Activated T-helper 17 cell treated with anti-CD3 and anti-CD28 coated beads, Interleukin-2, amount 50 U/mL, for 72 hours (primary cell): ENCODE results near the gene CNMD. TPM values are rescaled to one million over a fixed set of nuclear protein-coding genes. Genes with fewer than 3 reads are reported as not detected.
A peak's percentile ranks its signal among the peaks of the same experiment; 100 is the strongest.
"Not testable (repeated sequence)": the region's sequence is repeated elsewhere in the genome, so short reads cannot be mapped to it uniquely, and the experiment has no call there.

Source experiments
- ATAC-seq: fragments of 150-1000 bp; cut with Tn5 transposase; replicated peaks from 2 replicates; pipeline ENCODE4 v1.10.0; 2021; ENCODE audit warnings: mild to moderate bottlenecking, moderate library complexity
- H3K27ac Mint-ChIP-seq: one replicate; pipeline ENCODE4 v1.8.0; 2022; ENCODE audit warnings: mixed read lengths
- H3K27me3 Mint-ChIP-seq: one replicate; pipeline ENCODE4 v1.8.0; 2022; ENCODE audit warnings: mixed read lengths
- H3K36me3 Mint-ChIP-seq: one replicate; pipeline ENCODE4 v1.8.0; 2022; ENCODE audit warnings: low read depth, mild to moderate bottlenecking, mixed read lengths
- H3K4me1 Mint-ChIP-seq: one replicate; pipeline ENCODE4 v1.8.0; 2022; ENCODE audit warnings: mixed read lengths
- H3K4me3 Mint-ChIP-seq: one replicate; pipeline ENCODE4 v1.8.0; 2022; ENCODE audit warnings: mild to moderate bottlenecking, mixed read lengths
- H3K9me3 Mint-ChIP-seq: one replicate; pipeline ENCODE4 v1.8.0; 2022; ENCODE audit warnings: mixed read lengths
- total RNA-seq, 2 donors: library from RNA; stranded (reverse); gene quantifications; one replicate each; pipeline ENCODE4 v1.2.3, GENCODE V29; 2022

Gene CNMD
- total RNA-seq, 2 donors from 2014 or later, result not detected

GRCh38 chr13:52726258-52726657, 13.4 kb downstream of the CNMD start:
- Mint-ChIP-seq H3K27ac (no peak overlapping the region), H3K4me1 (no peaks in the 10 kb centered on the region), H3K36me3 (no peaks in the 10 kb centered on the region), H3K27me3 (peaks cover 18% of the 10 kb centered on the region), H3K9me3 (no peaks in the 10 kb centered on the region), H3K4me3 (no peak overlapping the region)
- ATAC-seq, result no peak

GRCh38 chr13:52725302-52725701, 14.3 kb downstream of the CNMD start:
- Mint-ChIP-seq H3K4me1 (no peaks in the 10 kb centered on the region), H3K27me3 (peaks cover 11% of the 10 kb centered on the region), H3K9me3 (no peaks in the 10 kb centered on the region), H3K27ac (no peak overlapping the region), H3K4me3 (no peak overlapping the region), H3K36me3 (no peaks in the 10 kb centered on the region)
- ATAC-seq, result no peak

- Mint-ChIP-seq H3K27ac (no peak overlapping the region), H3K4me3 (no peak overlapping the region), H3K27me3 (peaks cover 21% of the 10 kb centered on the region), H3K9me3 (peaks cover 3% of the 10 kb centered on the region), H3K36me3 (no peaks in the 10 kb centered on the region), H3K4me1 (no peaks in the 10 kb centered on the region)
- ATAC-seq, result no peak
Observed at GRCh38 chr13:52723181-52723580, 16.4 kb downstream of the CNMD start.

GRCh38 chr13:52721356-52721755, 18.3 kb downstream of the CNMD start:
- not testable (repeated sequence) for ATAC-seq, H3K27ac Mint-ChIP-seq

GRCh38 chr13:52720904-52721303, 18.7 kb downstream of the CNMD start:
- not testable (repeated sequence) for H3K27ac Mint-ChIP-seq, H3K36me3 Mint-ChIP-seq, ATAC-seq, H3K4me3 Mint-ChIP-seq, H3K9me3 Mint-ChIP-seq, H3K4me1 Mint-ChIP-seq
- H3K27me3 Mint-ChIP-seq, result peaks cover 29% of the 10 kb centered on the region

More at GRCh38 chr13:52721356-52721755, 18.3 kb downstream of the CNMD start:
- H3K36me3 Mint-ChIP-seq, H3K4me1 Mint-ChIP-seq, H3K9me3 Mint-ChIP-seq, H3K4me3 Mint-ChIP-seq: not testable (repeated sequence)
- peaks cover 29% of the 10 kb centered on the region for H3K27me3 Mint-ChIP-seq

- Mint-ChIP-seq H3K4me3 (no peak overlapping the region), H3K9me3 (peaks cover 6% of the 10 kb centered on the region), H3K27ac (no peak overlapping the region), H3K36me3 (no peaks in the 10 kb centered on the region), H3K4me1 (no peaks in the 10 kb centered on the region), H3K27me3 (peaks cover 17% of the 10 kb centered on the region)
- ATAC-seq, result no peak
Observed at GRCh38 chr13:52713894-52714293, 25.7 kb downstream of the CNMD start.

- H3K4me3 Mint-ChIP-seq, result no peak overlapping the region
- no peaks in the 10 kb centered on the region for H3K36me3 Mint-ChIP-seq
- ATAC-seq, result no peak
- H3K9me3 Mint-ChIP-seq, result no peaks in the 10 kb centered on the region
- no peaks in the 10 kb centered on the region for H3K4me1 Mint-ChIP-seq
- H3K27ac Mint-ChIP-seq, result no peak overlapping the region
- peaks cover 6% of the 10 kb centered on the region for H3K27me3 Mint-ChIP-seq
Observed at GRCh38 chr13:52712385-52712784, 27.2 kb downstream of the CNMD start.

GRCh38 chr13:52711286-52711685, 28.3 kb downstream of the CNMD start:
- no peaks in the 10 kb centered on the region for H3K27me3 Mint-ChIP-seq
- H3K36me3 Mint-ChIP-seq, result no peaks in the 10 kb centered on the region
- H3K9me3 Mint-ChIP-seq, result no peaks in the 10 kb centered on the region
- H3K4me1 Mint-ChIP-seq, result no peaks in the 10 kb centered on the region
- H3K4me3 Mint-ChIP-seq, result no peak overlapping the region
- ATAC-seq, result no peak
- no peak overlapping the region for H3K27ac Mint-ChIP-seq

- not testable (repeated sequence) for ATAC-seq, H3K27ac Mint-ChIP-seq, H3K4me1 Mint-ChIP-seq, H3K36me3 Mint-ChIP-seq, H3K4me3 Mint-ChIP-seq, H3K27me3 Mint-ChIP-seq, H3K9me3 Mint-ChIP-seq
Observed at GRCh38 chr13:52708266-52708665, 31.4 kb downstream of the CNMD start.

- Mint-ChIP-seq H3K9me3 (no peaks in the 10 kb centered on the region), H3K27ac (no peak overlapping the region), H3K4me3 (no peak overlapping the region), H3K27me3 (no peaks in the 10 kb centered on the region), H3K4me1 (no peaks in the 10 kb centered on the region), H3K36me3 (no peaks in the 10 kb centered on the region)
- no peak for ATAC-seq
Observed at GRCh38 chr13:52707375-52707774, 32.2 kb downstream of the CNMD start.

- H3K4me3 Mint-ChIP-seq, result no peak overlapping the region
- no peaks in the 10 kb centered on the region for H3K9me3 Mint-ChIP-seq
- ATAC-seq, result no peak
- no peaks in the 10 kb centered on the region for H3K36me3 Mint-ChIP-seq
- no peaks in the 10 kb centered on the region for H3K27me3 Mint-ChIP-seq
- H3K4me1 Mint-ChIP-seq, result no peaks in the 10 kb centered on the region
- no peak overlapping the region for H3K27ac Mint-ChIP-seq
Observed at GRCh38 chr13:52706081-52706480, 33.5 kb downstream of the CNMD start.

- ATAC-seq, result no peak
- Mint-ChIP-seq H3K4me1 (no peaks in the 10 kb centered on the region), H3K27me3 (no peaks in the 10 kb centered on the region), H3K27ac (no peak overlapping the region), H3K36me3 (peaks cover 14% of the 10 kb centered on the region), H3K9me3 (no peaks in the 10 kb centered on the region), H3K4me3 (no peak overlapping the region)
Observed at GRCh38 chr13:52703482-52703881, 36.1 kb downstream of the CNMD start.

GRCh38 chr13:52701728-52702465, 37.7 kb downstream of the CNMD start:
- no peak for ATAC-seq
- no peaks in the 10 kb centered on the region for H3K9me3 Mint-ChIP-seq
- no peak overlapping the region for H3K27ac Mint-ChIP-seq
- no peak overlapping the region for H3K4me3 Mint-ChIP-seq
- H3K27me3 Mint-ChIP-seq, result no peaks in the 10 kb centered on the region
- no peaks in the 10 kb centered on the region for H3K4me1 Mint-ChIP-seq
- H3K36me3 Mint-ChIP-seq, result peaks cover 24% of the 10 kb centered on the region

- Mint-ChIP-seq H3K9me3 (no peaks in the 10 kb centered on the region), H3K36me3 (peaks cover 45% of the 10 kb centered on the region), H3K4me1 (peaks cover 10% of the 10 kb centered on the region), H3K4me3 (no peak overlapping the region), H3K27me3 (no peaks in the 10 kb centered on the region), H3K27ac (peak overlapping the region; percentile 68)
- no peak for ATAC-seq
Observed at GRCh38 chr13:52696566-52696965, 43.1 kb downstream of the CNMD start.

GRCh38 chr13:52695856-52696255, 43.8 kb downstream of the CNMD start:
- Mint-ChIP-seq H3K4me3 (peak overlapping the region; percentile 11), H3K4me1 (peaks cover 10% of the 10 kb centered on the region), H3K9me3 (no peaks in the 10 kb centered on the region), H3K27me3 (no peaks in the 10 kb centered on the region), H3K36me3 (peaks cover 51% of the 10 kb centered on the region), H3K27ac (peak overlapping the region; percentile 68)
- peak; percentile 95 for ATAC-seq

- H3K36me3 Mint-ChIP-seq, result peaks cover 95% of the 10 kb centered on the region
- H3K27ac Mint-ChIP-seq, result no peak overlapping the region
- H3K4me3 Mint-ChIP-seq, result no peak overlapping the region
- H3K9me3 Mint-ChIP-seq, result no peaks in the 10 kb centered on the region
- no peaks in the 10 kb centered on the region for H3K27me3 Mint-ChIP-seq
- ATAC-seq, result no peak
- H3K4me1 Mint-ChIP-seq, result no peaks in the 10 kb centered on the region
Observed at GRCh38 chr13:52686376-52686775, 53.2 kb downstream of the CNMD start.
